ENCODE data around the gene PRKG1. TPM values are rescaled to one million over a fixed set of nuclear protein-coding genes. Genes with fewer than 3 reads are reported as not detected.

The PRKG1 gene
- total and polyA plus RNA-seq, 4 donors = 0.46 to 5.1 (median 1.5) TPM

GRCh38 chr10:52105301-52105700 is 1031.0 kb downstream of the PRKG1 start:
- DNase-seq (ENCODE audit: low spot score) = no peak
- Histone ChIP-seq H3K4me1 (ENCODE audit: control insufficient read depth in 4 of 4, insufficient read depth in 4 of 4, low read length in 3 of 4) (no peaks in the 10 kb centered on the region), H3K9ac (ENCODE audit: low read depth in 1 of 2, low read length in 2 of 2) (no peak overlapping the region), H3K9me3 (ENCODE audit: control insufficient read depth in 4 of 4, low read length in 3 of 4) (no peaks in the 10 kb centered on the region), H3K36me3 (ENCODE audit: control insufficient read depth in 4 of 4, insufficient read depth in 3 of 4, low read depth in 1 of 4, low read length in 3 of 4) (no peaks in the 10 kb centered on the region), H3K4me3 (ENCODE audit: low read depth in 1 of 3, low read length in 3 of 3) (no peak overlapping the region), H3K27ac (ENCODE audit: low read depth in 1 of 2, low read length in 2 of 2) (no peak overlapping the region), H3K27me3 (ENCODE audit: control insufficient read depth in 4 of 4, insufficient read depth in 4 of 4, low read length in 3 of 4) (no peaks in the 10 kb centered on the region)
- 86% methylated on average over 9 of the region's 9 CpGs for WGBS
- no peak for TF ChIP-seq RXRA (IDR thresholded peaks at IDR 0.05)
- TF ChIP-seq FOXA2 (IDR thresholded peaks at IDR 0.05) = no peak
- no peak for TF ChIP-seq JUND (IDR thresholded peaks at IDR 0.05)
- TF ChIP-seq CTCF (IDR thresholded peaks at IDR 0.05; ENCODE audit: low read depth, low read length, missing input control) = no peak
- no peak for TF ChIP-seq HNF4G (IDR thresholded peaks at IDR 0.05)
- no peak for TF ChIP-seq HNF4A (conservative IDR thresholded peaks at IDR 0.05)

GRCh38 chr10:52106011-52106410 is 1031.7 kb downstream of the PRKG1 start:
- TF ChIP-seq NR2F2 (IDR thresholded peaks at IDR 0.05) = no peak
- no peak for TF ChIP-seq HNF4G (IDR thresholded peaks at IDR 0.05)
- TF ChIP-seq TAF1 (conservative IDR thresholded peaks at IDR 0.05) = no peak
- no peak for TF ChIP-seq MAX (IDR thresholded peaks at IDR 0.05)
- no peak for TF ChIP-seq FOXA1 (IDR thresholded peaks at IDR 0.05)
- TF ChIP-seq GABPA (IDR thresholded peaks at IDR 0.05 in 1 of 2, conservative IDR thresholded peaks at IDR 0.05 in 1 of 2) = no peak
- TF ChIP-seq HNF4A (conservative IDR thresholded peaks at IDR 0.05) = no peak
- no peak for TF ChIP-seq RXRA (IDR thresholded peaks at IDR 0.05)
- TF ChIP-seq EGR1 (IDR thresholded peaks at IDR 0.05; ENCODE audit: low read depth in 2 of 2) = no peak
- TF ChIP-seq JUND (IDR thresholded peaks at IDR 0.05) = no peak
- TF ChIP-seq CTCF (IDR thresholded peaks at IDR 0.05; ENCODE audit: low read depth, low read length, missing input control) = no peak
- no peak for TF ChIP-seq SP1 (IDR thresholded peaks at IDR 0.05)
- no peak for TF ChIP-seq ZBTB33 (IDR thresholded peaks at IDR 0.05)
- no peak for TF ChIP-seq RAD21 (IDR thresholded peaks at IDR 0.05)
- TF ChIP-seq FOXA2 (IDR thresholded peaks at IDR 0.05) = no peak
- no peak for TF ChIP-seq ATF3 (IDR thresholded peaks at IDR 0.05)
- TF ChIP-seq REST (IDR thresholded peaks at IDR 0.05) = no peak
- no peak for TF ChIP-seq YY1 (IDR thresholded peaks at IDR 0.05)
- Histone ChIP-seq H3K9me3 (ENCODE audit: control insufficient read depth in 4 of 4, low read length in 3 of 4) (no peaks in the 10 kb centered on the region), H3K27ac (ENCODE audit: low read depth in 1 of 2, low read length in 2 of 2) (no peak overlapping the region), H3K27me3 (ENCODE audit: control insufficient read depth in 4 of 4, insufficient read depth in 4 of 4, low read length in 3 of 4) (no peaks in the 10 kb centered on the region), H3K4me1 (ENCODE audit: control insufficient read depth in 4 of 4, insufficient read depth in 4 of 4, low read length in 3 of 4) (no peaks in the 10 kb centered on the region), H3K36me3 (ENCODE audit: control insufficient read depth in 4 of 4, insufficient read depth in 3 of 4, low read depth in 1 of 4, low read length in 3 of 4) (no peaks in the 10 kb centered on the region), H3K9ac (ENCODE audit: low read depth in 1 of 2, low read length in 2 of 2) (no peak overlapping the region), H3K4me3 (ENCODE audit: low read depth in 1 of 3, low read length in 3 of 3) (no peak overlapping the region)
- DNase-seq (ENCODE audit: low spot score) = no peak
- WGBS = 83% methylated on average over 4 of the region's 4 CpGs
